Upper lobe of right lung (tissue), 1 donor: ENCODE measurements around the gene HHEX. TPM values are rescaled to one million over a fixed set of nuclear protein-coding genes. Genes with fewer than 3 reads are reported as not detected.

Source experiments
- ATAC-seq: fragments of 200-7000 bp; cut with Tn5 transposase; one replicate; pipeline ENCODE4 v1.9.1; 2020; ENCODE audit warnings: mild to moderate bottlenecking, moderate library complexity
- DNase-seq: peaks from one replicate; pipeline ENCODE4 v3.0.0-alpha.2; 2020
- H3K27ac ChIP-seq: fragments of 200-600 bp; one replicate; pipeline ENCODE4 v1.8.0; 2022
- H3K27me3 ChIP-seq: fragments of 200-600 bp; one replicate; pipeline ENCODE4 v1.8.0; 2022; ENCODE audit warnings: mild to moderate bottlenecking
- H3K36me3 ChIP-seq: fragments of 200-600 bp; one replicate; pipeline ENCODE4 v1.8.0; 2022
- H3K4me1 ChIP-seq: fragments of 200-600 bp; one replicate; pipeline ENCODE4 v1.8.0; 2022
- H3K4me3 ChIP-seq: fragments of 200-600 bp; one replicate; pipeline ENCODE4 v1.8.0; 2022; ENCODE audit warnings: mild to moderate bottlenecking
- H3K9me3 ChIP-seq: fragments of 200-600 bp; one replicate; pipeline ENCODE4 v1.8.0; 2022
- intact Hi-C: fragments of 100-400 bp; cut with DNase I; formaldehyde crosslinking; loops from one replicate; pipeline ENCODE4 v1.11.0; 2022
- total RNA-seq: library from RNA; stranded (reverse); fragmentation: NEBNext Ultra II Directional; extraction: Animal tissue kit (Norgen Biotek cat#: 25700); gene quantifications from one replicate; pipeline ENCODE4 v1.2.1, GENCODE V29; 2021
- TF ChIP-seq, protein P1 (sequence below): fragments of 200-600 bp; IDR thresholded peaks from one replicate; pipeline ENCODE4 v1.8.0; 2022; ENCODE audit warnings: antibody characterized with exemption
- donor health status: DM: no; HTN: yes; CAD: no; lungs with severe emphysema.

The HHEX gene
- total RNA-seq, 1 donor from 2014 or later = 12.2 TPM

GRCh38 chr10:92693534-92693893, 3.8 kb downstream of the HHEX start:
- Histone ChIP-seq H3K36me3 (peaks cover 12% of the 10 kb centered on the region), H3K4me3 (no peak overlapping the region), H3K27ac (no peak overlapping the region), H3K27me3 (peaks cover 10% of the 10 kb centered on the region), H3K4me1 (peaks cover 5% of the 10 kb centered on the region), H3K9me3 (no peaks in the 10 kb centered on the region)
- intact Hi-C loops = no loop called here
- DNase-seq (no peak), ATAC-seq (no peak)
- TF ChIP-seq, protein P1, sequence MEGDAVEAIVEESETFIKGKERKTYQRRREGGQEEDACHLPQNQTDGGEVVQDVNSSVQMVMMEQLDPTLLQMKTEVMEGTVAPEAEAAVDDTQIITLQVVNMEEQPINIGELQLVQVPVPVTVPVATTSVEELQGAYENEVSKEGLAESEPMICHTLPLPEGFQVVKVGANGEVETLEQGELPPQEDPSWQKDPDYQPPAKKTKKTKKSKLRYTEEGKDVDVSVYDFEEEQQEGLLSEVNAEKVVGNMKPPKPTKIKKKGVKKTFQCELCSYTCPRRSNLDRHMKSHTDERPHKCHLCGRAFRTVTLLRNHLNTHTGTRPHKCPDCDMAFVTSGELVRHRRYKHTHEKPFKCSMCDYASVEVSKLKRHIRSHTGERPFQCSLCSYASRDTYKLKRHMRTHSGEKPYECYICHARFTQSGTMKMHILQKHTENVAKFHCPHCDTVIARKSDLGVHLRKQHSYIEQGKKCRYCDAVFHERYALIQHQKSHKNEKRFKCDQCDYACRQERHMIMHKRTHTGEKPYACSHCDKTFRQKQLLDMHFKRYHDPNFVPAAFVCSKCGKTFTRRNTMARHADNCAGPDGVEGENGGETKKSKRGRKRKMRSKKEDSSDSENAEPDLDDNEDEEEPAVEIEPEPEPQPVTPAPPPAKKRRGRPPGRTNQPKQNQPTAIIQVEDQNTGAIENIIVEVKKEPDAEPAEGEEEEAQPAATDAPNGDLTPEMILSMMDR = no peak

DNA sequence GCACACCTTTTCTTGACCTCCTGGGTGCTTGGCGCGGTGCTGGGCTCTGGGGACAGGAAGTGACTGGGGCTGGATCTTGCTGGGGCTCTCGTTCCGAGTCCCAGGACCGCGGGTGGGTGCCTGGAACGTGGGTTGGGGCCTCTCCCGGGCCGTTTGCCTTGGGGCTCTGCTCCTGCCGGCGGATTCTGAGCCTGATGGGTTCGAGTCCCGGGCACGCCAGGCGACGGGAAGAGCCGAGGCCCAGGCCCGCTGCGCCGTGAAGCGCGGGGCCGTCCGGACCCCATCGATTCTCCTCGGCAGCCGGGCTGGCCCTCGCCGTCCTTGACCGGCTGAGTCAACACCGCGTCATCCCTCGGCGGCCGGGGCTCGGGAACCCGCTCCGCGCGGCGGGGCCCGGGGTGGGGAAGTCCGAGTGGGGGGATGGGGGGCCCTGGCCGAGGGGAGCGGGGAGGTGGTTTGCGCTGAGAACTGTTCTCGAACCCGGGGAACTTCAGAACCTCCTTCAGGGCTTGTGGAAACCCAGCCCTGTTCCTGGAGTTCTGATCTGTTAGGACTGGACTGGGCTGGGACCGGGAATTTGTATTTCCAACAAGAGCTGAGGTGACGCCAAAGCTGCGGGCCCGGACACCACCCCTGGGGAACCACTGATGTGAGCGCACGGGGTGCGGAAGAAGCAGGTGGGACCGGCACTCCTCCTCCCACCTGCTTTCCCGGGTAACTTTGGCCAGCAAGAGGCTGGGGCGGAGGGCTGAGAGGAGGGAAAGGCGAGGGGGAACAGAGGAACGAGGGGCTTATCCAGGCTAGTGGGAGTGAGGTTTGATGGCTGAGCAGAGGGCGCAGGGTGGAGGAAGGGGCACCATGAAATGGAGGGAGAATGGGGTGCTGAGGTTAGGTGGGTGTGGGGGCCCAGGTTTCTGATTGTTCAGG, 6.2 kb downstream of the HHEX start:
- H3K36me3 ChIP-seq = peaks cover 12% of the 10 kb centered on the region
- no peak overlapping the region for H3K27ac ChIP-seq
- DNase-seq = no peak
- TF ChIP-seq, protein P1 = no peak
- H3K4me1 ChIP-seq = peaks cover 12% of the 10 kb centered on the region
- intact Hi-C loops = no loop called here
- H3K4me3 ChIP-seq = no peak overlapping the region
- ATAC-seq = no peak
- H3K27me3 ChIP-seq = peaks cover 4% of the 10 kb centered on the region
- H3K9me3 ChIP-seq = no peaks in the 10 kb centered on the region

GRCh38 chr10:92696606-92697383, 7.0 kb downstream of the HHEX start:
- Histone ChIP-seq H3K9me3 (no peaks in the 10 kb centered on the region), H3K4me1 (peaks cover 12% of the 10 kb centered on the region), H3K36me3 (peaks cover 12% of the 10 kb centered on the region), H3K27ac (no peak overlapping the region), H3K4me3 (no peak overlapping the region), H3K27me3 (peaks cover under 1% of the 10 kb centered on the region)
- DNase-seq (no peak), ATAC-seq (no peak)
- intact Hi-C loops = no loop called here
- TF ChIP-seq, protein P1 = no peak

DNA sequence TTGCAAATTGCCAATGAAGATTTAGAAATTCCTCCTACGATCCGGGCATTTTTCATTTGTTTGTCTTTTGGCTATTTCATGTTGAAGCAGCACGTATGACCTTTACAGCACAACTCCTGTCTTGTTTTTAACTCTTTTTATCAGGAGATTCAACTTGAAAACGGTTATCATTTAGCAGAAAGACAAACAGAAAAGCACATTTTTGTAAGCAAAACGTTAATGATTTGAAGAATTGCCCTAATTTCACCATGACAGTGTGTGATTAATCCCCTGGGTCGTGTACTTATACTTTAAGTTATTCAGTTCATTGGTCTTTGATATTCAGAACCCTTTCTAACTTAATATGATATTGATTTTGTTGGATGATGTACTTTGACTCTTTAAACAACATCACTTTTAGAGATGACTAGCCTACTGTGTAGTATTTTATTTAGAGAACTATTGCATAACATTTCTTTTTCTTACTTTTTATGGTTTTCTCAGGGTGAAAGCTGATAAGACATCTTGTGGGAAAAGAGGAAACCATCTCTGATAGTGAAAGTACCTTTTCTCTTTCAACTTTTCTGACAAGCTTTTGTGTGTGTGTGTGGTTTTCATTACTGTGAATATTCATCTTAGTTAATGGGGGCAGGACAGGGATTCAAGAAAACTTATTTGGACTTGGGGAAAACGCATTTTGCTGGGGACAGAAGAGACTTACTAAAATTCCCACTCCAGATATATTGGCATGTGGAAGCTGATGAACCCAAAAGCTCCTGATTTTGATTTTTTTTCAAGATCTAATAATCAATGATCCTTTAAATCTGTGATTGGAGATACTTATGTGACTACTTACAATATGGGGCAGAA, 8.1 kb downstream of the HHEX start:
- intact Hi-C loops = no loop called here
- no peak for ATAC-seq
- H3K36me3 ChIP-seq = peaks cover 12% of the 10 kb centered on the region

DNA sequence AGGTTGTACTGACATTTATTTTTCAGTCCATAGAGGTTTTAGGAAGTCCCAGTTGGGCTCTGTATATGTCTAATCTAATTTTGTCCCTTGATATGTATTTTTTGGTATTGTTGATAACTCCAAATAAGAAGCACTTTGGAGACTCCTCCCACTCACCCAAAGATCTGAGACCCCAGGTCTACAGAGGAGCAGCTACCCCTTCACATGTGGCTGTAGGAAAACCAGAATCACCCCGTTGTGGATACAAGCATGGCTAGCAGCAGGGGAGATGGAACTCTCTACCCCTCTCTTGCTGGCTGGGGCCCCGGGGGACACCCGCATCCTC, 9.4 kb downstream of the HHEX start:
- intact Hi-C loops = no loop called here
- peak overlapping the region; percentile 39 for H3K4me3 ChIP-seq
- TF ChIP-seq, protein P1 = no peak
- H3K4me1 ChIP-seq = peaks cover 7% of the 10 kb centered on the region
- no peaks in the 10 kb centered on the region for H3K9me3 ChIP-seq
- DNase-seq (no peak), ATAC-seq (no peak)
- H3K27ac ChIP-seq = no peak overlapping the region
- H3K36me3 ChIP-seq = peaks cover 12% of the 10 kb centered on the region
- H3K27me3 ChIP-seq = no peaks in the 10 kb centered on the region

More for the DNA sequence above, 8.1 kb downstream of the HHEX start:
- Histone ChIP-seq H3K4me3 (no peak overlapping the region), H3K4me1 (peaks cover 7% of the 10 kb centered on the region), H3K9me3 (no peaks in the 10 kb centered on the region), H3K27me3 (no peaks in the 10 kb centered on the region), H3K27ac (no peak overlapping the region)
- TF ChIP-seq, protein P1 = no peak
- DNase-seq = no peak
